ENCODE results near the gene ATP5MK.
"Not testable (repeated sequence)": the region's sequence is repeated elsewhere in the genome, so short reads cannot be mapped to it uniquely, and the experiment has no call there.

The ATP5MK gene

GRCh38 chr10:103419101-103419500 is 22.8 kb upstream of the ATP5MK start:
- no peak for TF ChIP-seq CTCF (IDR thresholded peaks at IDR 0.05; ENCODE audit: low read depth, low read length, poor library complexity, severe bottlenecking)
- no peak for TF ChIP-seq EZH2phosphoT487 (IDR thresholded peaks at IDR 0.05; ENCODE audit: borderline replicate concordance, low read length)
- H3K9me2 ChIP-seq (replicated peaks; ENCODE audit: control insufficient read depth, low read length): no peaks in the 10 kb centered on the region
- H3K79me2 ChIP-seq (ENCODE audit: control insufficient read depth, low read length): peaks cover 3% of the 10 kb centered on the region; the same call in 1 of the 2 replicates
- no peaks in the 10 kb centered on the region for H3F3A ChIP-seq (ENCODE audit: control insufficient read depth, insufficient read depth)
- H3K4me2 ChIP-seq (ENCODE audit: low read length): no peak overlapping the region
- no peaks in the 10 kb centered on the region for H3K9me3 ChIP-seq (ENCODE audit: control insufficient read depth, insufficient read depth, low read length)
- no peaks in the 10 kb centered on the region for H3K4me1 ChIP-seq (ENCODE audit: control insufficient read depth, low read length)
- H3K27ac ChIP-seq (ENCODE audit: low read depth, low read length): no peak overlapping the region
- H3K36me3 ChIP-seq (ENCODE audit: control insufficient read depth, low read length): peaks cover 93% of the 10 kb centered on the region
- no peaks in the 10 kb centered on the region for H3K27me3 ChIP-seq (ENCODE audit: control insufficient read depth, low read length)
- H4K20me1 ChIP-seq (ENCODE audit: control insufficient read depth, insufficient read depth, low read depth, low read length): no peaks in the 10 kb centered on the region; the same call in 1 of the 2 replicates
- H3K4me3 ChIP-seq (ENCODE audit: low read length): no peak overlapping the region

- Histone ChIP-seq H4K20me1 (ENCODE audit: control insufficient read depth, insufficient read depth, low read depth, low read length) (no peaks in the 10 kb centered on the region), H3K9me3 (ENCODE audit: control insufficient read depth, insufficient read depth, low read length) (no peaks in the 10 kb centered on the region), H3K4me2 (ENCODE audit: low read length) (no peak overlapping the region), H3K4me1 (ENCODE audit: control insufficient read depth, low read length) (no peaks in the 10 kb centered on the region), H3K9me2 (replicated peaks; ENCODE audit: control insufficient read depth, low read length) (no peaks in the 10 kb centered on the region), H3K27ac (ENCODE audit: low read depth, low read length) (no peak overlapping the region), H3K36me3 (ENCODE audit: control insufficient read depth, low read length) (peaks cover 93% of the 10 kb centered on the region), H3K27me3 (ENCODE audit: control insufficient read depth, low read length) (no peaks in the 10 kb centered on the region), H3K4me3 (ENCODE audit: low read length) (no peak overlapping the region), H3F3A (ENCODE audit: control insufficient read depth, insufficient read depth) (no peaks in the 10 kb centered on the region), H3K79me2 (ENCODE audit: control insufficient read depth, low read length) (no peaks in the 10 kb centered on the region; the same call in 1 of the 2 replicates)
- TF ChIP-seq CTCF (IDR thresholded peaks at IDR 0.05; ENCODE audit: low read depth, low read length, poor library complexity, severe bottlenecking): no peak
- TF ChIP-seq EZH2phosphoT487 (IDR thresholded peaks at IDR 0.05; ENCODE audit: borderline replicate concordance, low read length): no peak
These were observed 21.3 kb upstream of the ATP5MK start for GRCh38 chr10:103417601-103418000.

GRCh38 chr10:103417148-103417469 is 20.8 kb upstream of the ATP5MK start:
- not testable (repeated sequence) for H3K79me2 ChIP-seq (ENCODE audit: control insufficient read depth, low read length); H3K4me1 ChIP-seq (ENCODE audit: control insufficient read depth, low read length); H3F3A ChIP-seq (ENCODE audit: control insufficient read depth, insufficient read depth); H3K4me2 ChIP-seq (ENCODE audit: low read length); H3K27ac ChIP-seq (ENCODE audit: low read depth, low read length); H3K9me3 ChIP-seq (ENCODE audit: control insufficient read depth, insufficient read depth, low read length); H4K20me1 ChIP-seq (ENCODE audit: control insufficient read depth, insufficient read depth, low read depth, low read length); H3K9me2 ChIP-seq (replicated peaks; ENCODE audit: control insufficient read depth, low read length); H3K4me3 ChIP-seq (ENCODE audit: low read length); H3K27me3 ChIP-seq (ENCODE audit: control insufficient read depth, low read length)
- peaks cover 93% of the 10 kb centered on the region for H3K36me3 ChIP-seq (ENCODE audit: control insufficient read depth, low read length)

- H3F3A ChIP-seq (ENCODE audit: control insufficient read depth, insufficient read depth): no peaks in the 10 kb centered on the region
- peaks cover 95% of the 10 kb centered on the region for H3K36me3 ChIP-seq (ENCODE audit: control insufficient read depth, low read length)
- no peaks in the 10 kb centered on the region for H3K27me3 ChIP-seq (ENCODE audit: control insufficient read depth, low read length)
- H3K9me2 ChIP-seq (replicated peaks; ENCODE audit: control insufficient read depth, low read length): no peaks in the 10 kb centered on the region
- no peak overlapping the region for H3K27ac ChIP-seq (ENCODE audit: low read depth, low read length)
- H3K4me3 ChIP-seq (ENCODE audit: low read length): no peak overlapping the region
- H4K20me1 ChIP-seq (ENCODE audit: control insufficient read depth, insufficient read depth, low read depth, low read length): no peaks in the 10 kb centered on the region
- no peaks in the 10 kb centered on the region for H3K4me1 ChIP-seq (ENCODE audit: control insufficient read depth, low read length)
- H3K9me3 ChIP-seq (ENCODE audit: control insufficient read depth, insufficient read depth, low read length): no peaks in the 10 kb centered on the region
- no peaks in the 10 kb centered on the region; the same call in 1 of the 2 replicates for H3K79me2 ChIP-seq (ENCODE audit: control insufficient read depth, low read length)
- TF ChIP-seq EZH2phosphoT487 (IDR thresholded peaks at IDR 0.05; ENCODE audit: borderline replicate concordance, low read length): no peak
- TF ChIP-seq CTCF (IDR thresholded peaks at IDR 0.05; ENCODE audit: low read depth, low read length, poor library complexity, severe bottlenecking): peak; percentile 72
- no peak overlapping the region for H3K4me2 ChIP-seq (ENCODE audit: low read length)
These were observed 20.3 kb upstream of the ATP5MK start for GRCh38 chr10:103416436-103417147.

Data from DOHH2 (cell line).